ENCODE data around the gene GALNT13.

Gene GALNT13

DNA sequence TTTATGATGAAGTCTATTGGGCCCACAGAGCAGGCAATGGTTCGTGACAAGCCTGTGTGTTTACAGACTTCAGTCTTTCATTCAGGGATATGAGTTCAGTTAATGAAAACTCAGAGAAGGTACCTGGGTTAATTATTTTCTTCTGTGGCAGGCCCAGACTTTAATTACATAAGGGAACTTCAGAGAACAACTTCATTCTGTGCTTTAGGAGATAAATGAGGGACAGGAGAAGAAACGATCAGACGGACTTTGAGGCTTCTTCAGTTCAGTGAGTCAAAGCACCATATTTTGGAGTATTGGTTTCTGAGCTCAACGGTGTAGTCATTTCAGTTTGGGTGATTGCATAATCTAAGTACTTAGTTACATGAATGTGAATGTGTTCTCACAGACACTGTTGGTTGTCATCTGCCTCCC, 623.7 kb downstream of the GALNT13 start:
- no peak for DNase-seq

DNA sequence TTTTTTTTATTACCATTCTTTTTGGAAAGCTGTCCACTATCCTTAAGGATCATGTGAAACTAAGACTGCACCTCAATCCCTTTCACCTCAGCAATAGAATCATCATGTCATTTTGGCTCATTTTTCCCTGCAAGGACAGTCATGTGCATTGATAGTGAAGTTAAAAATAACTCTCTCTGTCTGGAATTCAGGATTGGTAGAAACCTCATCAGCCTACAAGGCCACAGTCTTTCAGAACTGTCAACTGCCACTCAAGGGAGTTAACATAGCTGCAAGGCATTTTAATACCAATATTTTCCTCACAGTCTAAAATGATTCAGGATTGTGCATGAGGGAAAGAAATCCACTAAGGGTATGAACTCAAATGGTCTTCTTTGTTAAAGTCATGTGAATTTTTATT, 625.3 kb downstream of the GALNT13 start:
- no peak for DNase-seq
